ENCODE data around the gene PODN. TPM values are rescaled to one million over a fixed set of nuclear protein-coding genes. Genes with fewer than 3 reads are reported as not detected.

Gene PODN
- total and polyA plus RNA-seq, 4 experiments from 2014 or later: not detected

- no peak overlapping the region for H3K4me3 ChIP-seq (ENCODE audit: low read length in 2 of 2)
- H3K9me3 ChIP-seq (ENCODE audit: control insufficient read depth in 1 of 2, low read length in 2 of 2): no peaks in the 10 kb centered on the region
- peaks cover 0 to 7% of the 10 kb centered on the region in 2 donors for H3K27me3 Mint-ChIP-seq
- H3K4me1 Mint-ChIP-seq: no peaks in the 10 kb centered on the region
- no peaks in the 10 kb centered on the region for H3K27me3 ChIP-seq (ENCODE audit: insufficient read depth, low read length)
- POLR2A ChIA-PET (ENCODE audit: partially characterized antibody): no interaction called here
- H3K36me3 ChIP-seq (ENCODE audit: insufficient read depth, low read length): no peaks in the 10 kb centered on the region
- H3K36me3 Mint-ChIP-seq: no peaks in the 10 kb centered on the region
- no peak overlapping the region for H3K4me3 Mint-ChIP-seq
- DNase-seq: no peak
- H3K4me1 ChIP-seq (ENCODE audit: insufficient read depth, low read length): no peaks in the 10 kb centered on the region
- no peak overlapping the region for H3K27ac Mint-ChIP-seq
- no peak overlapping the region for H3K27ac ChIP-seq (ENCODE audit: low read depth, low read length)
- CTCF ChIA-PET (ENCODE audit: partially characterized antibody): no interaction called here
- intact Hi-C loops (cut with micrococcal nuclease): no loop called here
- no peaks in the 10 kb centered on the region for H3K9me3 Mint-ChIP-seq
These were observed 60.3 kb downstream of the PODN start for GRCh38 chr1:53122201-53122885.

- Mint-ChIP-seq H3K4me1 (no peaks in the 10 kb centered on the region), H3K27me3 (peaks cover 0 to 9% of the 10 kb centered on the region in 2 donors), H3K4me3 (no peak overlapping the region), H3K9me3 (no peaks in the 10 kb centered on the region), H3K36me3 (no peaks in the 10 kb centered on the region), H3K27ac (no peak overlapping the region)
- CTCF ChIA-PET (ENCODE audit: partially characterized antibody): no interaction called here
- Histone ChIP-seq H3K27me3 (ENCODE audit: insufficient read depth, low read length) (no peaks in the 10 kb centered on the region), H3K9me3 (ENCODE audit: control insufficient read depth in 1 of 2, low read length in 2 of 2) (no peaks in the 10 kb centered on the region), H3K4me1 (ENCODE audit: insufficient read depth, low read length) (no peaks in the 10 kb centered on the region), H3K36me3 (ENCODE audit: insufficient read depth, low read length) (no peaks in the 10 kb centered on the region), H3K4me3 (ENCODE audit: low read length in 2 of 2) (no peak overlapping the region), H3K27ac (ENCODE audit: low read depth, low read length) (no peak overlapping the region)
- intact Hi-C loops (cut with micrococcal nuclease): no loop called here
- POLR2A ChIA-PET (ENCODE audit: partially characterized antibody): no interaction called here
- no peak for DNase-seq
These were observed 61.0 kb downstream of the PODN start for GRCh38 chr1:53122961-53123413.

GRCh38 chr1:53123453-53124140, 61.6 kb downstream of the PODN start:
- no peak overlapping the region for H3K4me3 ChIP-seq (ENCODE audit: low read length in 2 of 2)
- intact Hi-C loops (cut with micrococcal nuclease): no loop called here
- Mint-ChIP-seq H3K36me3 (no peaks in the 10 kb centered on the region), H3K4me3 (no peak overlapping the region), H3K27ac (no peak overlapping the region), H3K4me1 (no peaks in the 10 kb centered on the region), H3K9me3 (no peaks in the 10 kb centered on the region), H3K27me3 (peaks cover 0 to 9% of the 10 kb centered on the region in 2 donors)
- DNase-seq: no peak
- no peaks in the 10 kb centered on the region for H3K4me1 ChIP-seq (ENCODE audit: insufficient read depth, low read length)
- H3K36me3 ChIP-seq (ENCODE audit: insufficient read depth, low read length): no peaks in the 10 kb centered on the region
- ChIA-PET CTCF (ENCODE audit: partially characterized antibody) (no interaction called here), POLR2A (ENCODE audit: partially characterized antibody) (no interaction called here)
- no peak overlapping the region for H3K27ac ChIP-seq (ENCODE audit: low read depth, low read length)
- no peaks in the 10 kb centered on the region for H3K27me3 ChIP-seq (ENCODE audit: insufficient read depth, low read length)
- no peaks in the 10 kb centered on the region for H3K9me3 ChIP-seq (ENCODE audit: control insufficient read depth in 1 of 2, low read length in 2 of 2)

- no peaks in the 10 kb centered on the region for H3K36me3 Mint-ChIP-seq
- no peaks in the 10 kb centered on the region for H3K9me3 ChIP-seq (ENCODE audit: control insufficient read depth in 1 of 2, low read length in 2 of 2)
- ChIA-PET CTCF (ENCODE audit: partially characterized antibody) (no interaction called here), POLR2A (ENCODE audit: partially characterized antibody) (no interaction called here)
- H3K4me1 Mint-ChIP-seq: no peaks in the 10 kb centered on the region
- H3K4me3 ChIP-seq (ENCODE audit: low read length in 2 of 2): no peak overlapping the region
- no peak overlapping the region for H3K4me3 Mint-ChIP-seq
- no peak overlapping the region for H3K27ac Mint-ChIP-seq
- no peaks in the 10 kb centered on the region for H3K27me3 ChIP-seq (ENCODE audit: insufficient read depth, low read length)
- H3K27me3 Mint-ChIP-seq: peaks cover 0 to 9% of the 10 kb centered on the region in 2 donors
- no peaks in the 10 kb centered on the region for H3K4me1 ChIP-seq (ENCODE audit: insufficient read depth, low read length)
- DNase-seq: no peak
- H3K9me3 Mint-ChIP-seq: no peaks in the 10 kb centered on the region
- no peaks in the 10 kb centered on the region for H3K36me3 ChIP-seq (ENCODE audit: insufficient read depth, low read length)
- H3K27ac ChIP-seq (ENCODE audit: low read depth, low read length): no peak overlapping the region
- intact Hi-C loops (cut with micrococcal nuclease): no loop called here
These were observed 63.1 kb downstream of the PODN start for GRCh38 chr1:53125122-53125521.

GRCh38 chr1:53125623-53126360, 63.8 kb downstream of the PODN start:
- ChIA-PET POLR2A (ENCODE audit: partially characterized antibody) (no interaction called here), CTCF (ENCODE audit: partially characterized antibody) (no interaction called here)
- DNase-seq: no peak
- Histone ChIP-seq H3K9me3 (ENCODE audit: control insufficient read depth in 1 of 2, low read length in 2 of 2) (no peaks in the 10 kb centered on the region), H3K27ac (ENCODE audit: low read depth, low read length) (no peak overlapping the region), H3K4me3 (ENCODE audit: low read length in 2 of 2) (no peak overlapping the region), H3K4me1 (ENCODE audit: insufficient read depth, low read length) (no peaks in the 10 kb centered on the region), H3K36me3 (ENCODE audit: insufficient read depth, low read length) (no peaks in the 10 kb centered on the region), H3K27me3 (ENCODE audit: insufficient read depth, low read length) (no peaks in the 10 kb centered on the region)
- Mint-ChIP-seq H3K36me3 (no peaks in the 10 kb centered on the region), H3K4me3 (no peak overlapping the region), H3K27ac (no peak overlapping the region), H3K9me3 (no peaks in the 10 kb centered on the region), H3K27me3 (peaks cover 0 to 7% of the 10 kb centered on the region in 2 donors), H3K4me1 (no peaks in the 10 kb centered on the region)
- intact Hi-C loops (cut with micrococcal nuclease): no loop called here

GRCh38 chr1:53126495-53126894, 64.5 kb downstream of the PODN start:
- intact Hi-C loops (cut with micrococcal nuclease): no loop called here
- Histone ChIP-seq H3K4me1 (ENCODE audit: insufficient read depth, low read length) (no peaks in the 10 kb centered on the region), H3K27me3 (ENCODE audit: insufficient read depth, low read length) (no peaks in the 10 kb centered on the region), H3K36me3 (ENCODE audit: insufficient read depth, low read length) (no peaks in the 10 kb centered on the region), H3K4me3 (ENCODE audit: low read length in 2 of 2) (no peak overlapping the region), H3K27ac (ENCODE audit: low read depth, low read length) (no peak overlapping the region), H3K9me3 (ENCODE audit: control insufficient read depth in 1 of 2, low read length in 2 of 2) (no peaks in the 10 kb centered on the region)
- Mint-ChIP-seq H3K4me3 (no peak overlapping the region), H3K27ac (no peak overlapping the region), H3K4me1 (no peaks in the 10 kb centered on the region), H3K27me3 (peaks cover 0 to 2% of the 10 kb centered on the region in 2 donors), H3K9me3 (no peaks in the 10 kb centered on the region), H3K36me3 (no peaks in the 10 kb centered on the region)
- ChIA-PET POLR2A (ENCODE audit: partially characterized antibody) (no interaction called here), CTCF (ENCODE audit: partially characterized antibody) (no interaction called here)
- DNase-seq: no peak

- intact Hi-C loops (cut with micrococcal nuclease): no loop called here
- H3K4me3 ChIP-seq (ENCODE audit: low read length in 2 of 2): no peak overlapping the region
- H3K9me3 ChIP-seq (ENCODE audit: control insufficient read depth in 1 of 2, low read length in 2 of 2): no peaks in the 10 kb centered on the region
- ChIA-PET CTCF (ENCODE audit: partially characterized antibody) (no interaction called here), POLR2A (ENCODE audit: partially characterized antibody) (no interaction called here)
- Mint-ChIP-seq H3K36me3 (no peaks in the 10 kb centered on the region), H3K27me3 (peaks cover 0 to 2% of the 10 kb centered on the region in 2 donors), H3K9me3 (no peaks in the 10 kb centered on the region), H3K4me1 (no peaks in the 10 kb centered on the region), H3K27ac (no peak overlapping the region), H3K4me3 (no peak overlapping the region)
- H3K27me3 ChIP-seq (ENCODE audit: insufficient read depth, low read length): no peaks in the 10 kb centered on the region
- H3K36me3 ChIP-seq (ENCODE audit: insufficient read depth, low read length): no peaks in the 10 kb centered on the region
- H3K27ac ChIP-seq (ENCODE audit: low read depth, low read length): no peak overlapping the region
- no peak for DNase-seq
- H3K4me1 ChIP-seq (ENCODE audit: insufficient read depth, low read length): no peaks in the 10 kb centered on the region
These were observed 65.5 kb downstream of the PODN start for GRCh38 chr1:53127546-53127945.
